Trophoblast cell (in vitro differentiated cells and primary cell): ENCODE measurements around the gene CDC25B.

Source experiments
- DNase-seq, 2 donors: peaks; one replicate each; pipeline ENCODE4 v3.0.0-alpha.2; 2016
- H2AFZ ChIP-seq: 2 replicates; pipeline ENCODE4 v1.6.1; 2013; ENCODE audit warnings: low read length, moderate library complexity, mild to moderate bottlenecking; ENCODE audit not compliant: insufficient read depth, poor library complexity
- H2AK5ac ChIP-seq: 2 replicates; pipeline ENCODE4 v1.6.1; 2013; ENCODE audit warnings: mild to moderate bottlenecking, low read length
- H2BK120ac ChIP-seq: 2 replicates; pipeline ENCODE4 v1.6.1; 2013; ENCODE audit warnings: low read length, mild to moderate bottlenecking, moderate library complexity; ENCODE audit not compliant: insufficient read depth, poor library complexity
- H2BK12ac ChIP-seq: 2 replicates; pipeline ENCODE4 v1.6.1; 2013; ENCODE audit warnings: mild to moderate bottlenecking, low read length, moderate library complexity
- H2BK5ac ChIP-seq: 2 replicates; pipeline ENCODE4 v1.6.1; 2013; ENCODE audit warnings: low read length, low read depth, moderate library complexity, mild to moderate bottlenecking; ENCODE audit not compliant: poor library complexity
- H3K14ac ChIP-seq: 2 replicates; pipeline ENCODE4 v1.6.1; 2013; ENCODE audit warnings: mild to moderate bottlenecking, low read length
- H3K18ac ChIP-seq: 2 replicates; pipeline ENCODE4 v1.6.1; 2013; ENCODE audit warnings: mild to moderate bottlenecking, low read length
- H3K23ac ChIP-seq: 2 replicates; pipeline ENCODE4 v1.6.1; 2013; ENCODE audit warnings: low read length
- H3K27ac ChIP-seq: 2 replicates; pipeline ENCODE4 v1.5.1; 2013; ENCODE audit warnings: low read depth, mild to moderate bottlenecking, inconsistent platforms, low read length, moderate library complexity
- H3K27me3 ChIP-seq: 2 replicates; pipeline ENCODE4 v1.6.1; 2013; ENCODE audit warnings: inconsistent platforms, mild to moderate bottlenecking, low read length, moderate library complexity; ENCODE audit not compliant: insufficient read depth
- H3K36me3 ChIP-seq, 2 experiments: 1 replicate in 1 of 2; 2 replicates in 1 of 2; pipeline ENCODE4 v1.6.1; 2013; ENCODE audit warnings: low read length in 2 of 2, mild to moderate bottlenecking in 2 of 2, moderate library complexity in 1 of 2; ENCODE audit not compliant: insufficient read depth in 2 of 2, control insufficient read depth in 1 of 2
- H3K4ac ChIP-seq: 2 replicates; pipeline ENCODE4 v1.6.1; 2013; ENCODE audit warnings: low read depth, mild to moderate bottlenecking, low read length, moderate library complexity
- H3K4me1 ChIP-seq, 2 experiments: 1 replicate in 1 of 2; 2 replicates in 1 of 2; pipeline ENCODE4 v1.6.1; 2013; ENCODE audit warnings: low read length in 2 of 2, mild to moderate bottlenecking in 2 of 2, moderate library complexity in 1 of 2; ENCODE audit not compliant: insufficient read depth in 2 of 2, control insufficient read depth in 1 of 2
- H3K4me2 ChIP-seq: 2 replicates; pipeline ENCODE4 v1.6.1; 2013; ENCODE audit warnings: inconsistent platforms, mild to moderate bottlenecking, low read length, moderate library complexity
- H3K4me3 ChIP-seq: 2 replicates; pipeline ENCODE4 v1.5.1; 2013; ENCODE audit warnings: mild to moderate bottlenecking, low read depth, low read length, inconsistent platforms
- H3K79me1 ChIP-seq: one replicate; pipeline ENCODE4 v1.6.1; 2013; ENCODE audit warnings: low read length
- H3K79me2 ChIP-seq: 2 replicates; pipeline ENCODE4 v1.6.1; 2013; ENCODE audit warnings: low read length, mild to moderate bottlenecking; ENCODE audit not compliant: control insufficient read depth, insufficient read depth, poor library complexity
- H3K9ac ChIP-seq: 2 replicates; pipeline ENCODE4 v1.6.1; 2013; ENCODE audit warnings: mild to moderate bottlenecking, low read length
- H3K9me3 ChIP-seq: 2 replicates; pipeline ENCODE4 v1.6.1; 2013; ENCODE audit warnings: low read depth, mild to moderate bottlenecking, control low read depth, inconsistent platforms, low read length; ENCODE audit not compliant: insufficient read depth
- H4K12ac ChIP-seq: 2 replicates; pipeline ENCODE4 v1.6.1; 2013; ENCODE audit warnings: low read depth, mild to moderate bottlenecking, low read length, moderate library complexity
- H4K8ac ChIP-seq: 2 replicates; pipeline ENCODE4 v1.6.1; 2013; ENCODE audit warnings: low read depth, mild to moderate bottlenecking, low read length, moderate library complexity
- H4K91ac ChIP-seq: one replicate; pipeline ENCODE4 v1.6.1; 2013; ENCODE audit warnings: low read depth, mild to moderate bottlenecking, low read length, moderate library complexity
- WGBS: extraction: QIAGEN DNeasy Blood & Tissue Kit; methylation state at CpG from one replicate; pipeline ENCODE4 v1.1.7; 2013; ENCODE audit warnings: missing lambda C conversion rate; ENCODE audit not compliant: insufficient read length, insufficient coverage; ENCODE audit errors: extremely low coverage; 5-methylcytosine and 5-hydroxymethylcytosine counted together

The CDC25B gene

GRCh38 chr20:3820048-3820900, 24.2 kb downstream of the CDC25B start, which contains the start of gene AP5S1:
TSS of gene AP5S1 (plus strand) at chr20:3820547. CDS start at chr20:3822118, 1,571 bp downstream.
- Histone ChIP-seq H3K4me3 (peak within 1 kb of the TSS; percentile 96), H3K4me2 (peak within 1 kb of the TSS; percentile 92), H2BK12ac (peak within 1 kb of the TSS; percentile 46), H3K36me3 (peaks cover 20 to 24% of the 10 kb centered on the region in 2 experiments), H2BK5ac (peak within 1 kb of the TSS; percentile 98), H3K27me3 (no peaks in the 10 kb centered on the region), H3K79me1 (peaks cover 8% of the 10 kb centered on the region), H3K23ac (no peak within 1 kb of the TSS), H3K4me1 (peaks cover 2 to 3% of the 10 kb centered on the region in 2 experiments), H3K18ac (peak within 1 kb of the TSS; percentile 98), H4K12ac (peak within 1 kb of the TSS; percentile 98), H4K8ac (peak within 1 kb of the TSS; percentile 100), H2AFZ (peak within 1 kb of the TSS; percentile 96), H3K27ac (peak within 1 kb of the TSS; percentile 98), H2AK5ac (peak within 1 kb of the TSS; percentile 97), H4K91ac (peak within 1 kb of the TSS; percentile 99), H3K9me3 (no peaks in the 10 kb centered on the region), H2BK120ac (peak within 1 kb of the TSS; percentile 99), H3K4ac (peak within 1 kb of the TSS; percentile 97), H3K14ac (peak within 1 kb of the TSS; percentile 99), H3K79me2 (peaks cover 6% of the 10 kb centered on the region), H3K9ac (peak within 1 kb of the TSS; percentile 98)
- peak; percentile 98 for DNase-seq
- no CpG with 5 or more reads among the region's 96 CpGs for WGBS

DNA sequence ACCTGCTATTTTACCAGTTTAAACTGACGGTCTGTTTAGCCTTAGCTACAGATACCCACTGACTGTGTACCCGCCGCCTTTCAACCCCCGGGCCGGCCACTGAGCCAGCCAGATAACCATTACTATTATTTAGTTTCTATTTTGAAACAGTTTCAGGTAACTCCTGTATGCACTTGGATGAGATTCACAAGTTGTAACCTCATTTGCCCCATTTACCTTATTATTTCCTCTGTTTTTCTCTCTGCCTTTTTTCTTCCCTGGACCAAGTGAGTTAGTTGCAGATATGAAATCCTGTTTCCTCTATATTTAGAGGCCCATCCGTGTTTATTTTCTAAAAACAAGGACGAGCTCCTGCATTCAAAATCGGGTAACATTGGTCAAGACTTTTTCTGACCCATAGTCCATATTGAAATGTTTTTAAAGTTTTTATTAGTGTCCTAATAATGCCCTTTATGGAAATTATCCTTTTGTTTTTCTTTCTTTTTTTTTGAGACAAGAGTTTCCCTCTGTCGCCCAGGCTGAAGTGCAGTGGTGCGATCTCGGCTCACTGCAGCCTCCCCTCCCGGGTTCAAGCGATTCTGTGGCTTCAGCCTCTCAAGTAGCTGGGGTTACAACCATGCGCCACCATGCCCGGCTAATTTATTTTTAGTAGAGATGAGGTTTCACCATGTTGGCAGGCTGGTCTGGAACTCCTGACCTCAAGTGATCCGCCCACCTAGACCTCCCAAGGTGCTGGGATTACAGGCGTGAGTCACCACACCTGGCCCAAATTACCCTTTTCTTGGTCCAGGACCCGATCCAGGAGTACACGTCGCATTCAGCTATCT, 25.0 kb downstream of the CDC25B start:
- no CpG with 5 or more reads among the region's 20 CpGs for WGBS
- Histone ChIP-seq H2BK12ac (no peak overlapping the region), H3K79me1 (peaks cover 8% of the 10 kb centered on the region), H3K23ac (no peak overlapping the region), H3K9ac (peak overlapping the region; percentile 74), H2AFZ (peak overlapping the region; percentile 80), H2BK5ac (peak overlapping the region; percentile 40), H4K91ac (peak overlapping the region; percentile 77), H3K4me1 (peaks cover 2 to 3% of the 10 kb centered on the region in 2 experiments), H4K8ac (peak overlapping the region; percentile 87), H3K9me3 (no peaks in the 10 kb centered on the region), H4K12ac (peak overlapping the region; percentile 3), H3K4me2 (peak overlapping the region; percentile 92), H3K27ac (peak overlapping the region; percentile 62), H3K36me3 (peaks cover 22 to 28% of the 10 kb centered on the region in 2 experiments), H3K27me3 (no peaks in the 10 kb centered on the region), H2AK5ac (no peak overlapping the region), H2BK120ac (peak overlapping the region; percentile 23), H3K4ac (peak overlapping the region; percentile 5), H3K14ac (peak overlapping the region; percentile 53), H3K79me2 (peaks cover 6% of the 10 kb centered on the region), H3K18ac (no peak overlapping the region), H3K4me3 (peak overlapping the region; percentile 96)
- no peak for DNase-seq

DNA sequence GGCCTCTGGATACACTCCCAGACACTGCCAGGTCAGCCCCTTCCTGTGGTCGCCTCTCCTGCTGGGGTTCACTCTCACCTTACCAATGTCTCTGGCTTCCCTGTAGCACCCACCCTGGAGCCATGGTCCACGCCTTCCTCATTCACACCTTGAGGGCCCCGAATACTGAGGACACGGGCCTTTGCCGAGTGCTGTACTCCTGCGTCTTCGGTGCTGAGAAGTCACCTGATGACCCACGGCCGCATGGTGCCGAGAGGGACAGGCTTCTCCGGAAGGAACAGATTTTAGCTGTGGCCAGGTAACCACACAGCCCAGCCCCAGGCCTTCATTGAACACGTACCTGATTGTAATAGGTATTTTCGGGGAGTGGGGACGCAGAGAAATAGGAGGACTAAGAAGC, 25.9 kb downstream of the CDC25B start:
- no peak overlapping the region for H3K18ac ChIP-seq
- no peak overlapping the region for H2BK120ac ChIP-seq
- no peak overlapping the region for H4K12ac ChIP-seq
- no peaks in the 10 kb centered on the region for H3K9me3 ChIP-seq
- WGBS: no CpG with 5 or more reads among the region's 14 CpGs
- H3K23ac ChIP-seq: no peak overlapping the region
- H3K79me2 ChIP-seq: peaks cover 6% of the 10 kb centered on the region
- no peak overlapping the region for H2AFZ ChIP-seq
- H3K4me2 ChIP-seq: no peak overlapping the region
- H3K79me1 ChIP-seq: peaks cover 8% of the 10 kb centered on the region
- H3K14ac ChIP-seq: no peak overlapping the region
- H3K9ac ChIP-seq: no peak overlapping the region
- no peak overlapping the region for H2BK5ac ChIP-seq
- no peak overlapping the region for H2BK12ac ChIP-seq
- no peak overlapping the region for H4K8ac ChIP-seq
- H3K4ac ChIP-seq: no peak overlapping the region
- H3K4me1 ChIP-seq: peaks cover 2 to 3% of the 10 kb centered on the region in 2 experiments
- H4K91ac ChIP-seq: no peak overlapping the region
- no peaks in the 10 kb centered on the region for H3K27me3 ChIP-seq
- DNase-seq: no peak
- peaks cover 22 to 33% of the 10 kb centered on the region in 2 experiments for H3K36me3 ChIP-seq
- no peak overlapping the region for H2AK5ac ChIP-seq
- no peak overlapping the region for H3K4me3 ChIP-seq
- no peak overlapping the region for H3K27ac ChIP-seq

DNA sequence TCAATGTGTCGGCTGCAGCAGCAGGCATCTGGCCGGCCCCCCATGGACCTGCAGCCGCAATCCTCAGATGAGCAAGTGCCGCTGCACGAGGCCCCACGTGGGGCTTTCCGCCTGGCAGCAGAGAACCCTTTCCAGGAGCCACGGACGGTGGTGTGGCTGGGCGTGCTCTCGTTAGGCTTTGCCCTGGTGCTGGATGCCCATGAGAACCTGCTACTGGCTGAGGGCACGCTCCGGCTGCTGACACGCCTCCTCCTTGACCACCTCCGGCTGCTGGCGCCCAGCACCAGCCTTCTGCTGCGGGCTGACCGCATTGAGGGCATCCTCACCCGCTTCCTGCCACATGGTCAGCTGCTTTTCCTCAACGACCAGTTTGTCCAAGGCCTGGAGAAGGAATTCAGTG, 27.8 kb downstream of the CDC25B start:
- Histone ChIP-seq H2AK5ac (no peak overlapping the region), H3K27me3 (no peaks in the 10 kb centered on the region), H2BK12ac (no peak overlapping the region), H3K79me1 (peaks cover 8% of the 10 kb centered on the region), H3K18ac (no peak overlapping the region), H2AFZ (no peak overlapping the region), H4K12ac (no peak overlapping the region), H4K8ac (no peak overlapping the region), H3K36me3 (peaks cover 22 to 33% of the 10 kb centered on the region in 2 experiments), H3K9me3 (no peaks in the 10 kb centered on the region), H3K23ac (no peak overlapping the region), H2BK5ac (no peak overlapping the region), H3K4me1 (peaks cover 2 to 3% of the 10 kb centered on the region in 2 experiments), H3K14ac (no peak overlapping the region), H3K4me2 (no peak overlapping the region), H3K9ac (no peak overlapping the region), H3K4ac (no peak overlapping the region), H3K27ac (no peak overlapping the region), H4K91ac (no peak overlapping the region), H3K4me3 (no peak overlapping the region), H3K79me2 (peaks cover 6% of the 10 kb centered on the region), H2BK120ac (no peak overlapping the region)
- DNase-seq: no peak
- WGBS: no CpG with 5 or more reads among the region's 20 CpGs
